G401.6 (cell line): ENCODE results near the gene DHX8.
"Not testable (repeated sequence)": the region's sequence is repeated elsewhere in the genome, so short reads cannot be mapped to it uniquely, and the experiment has no call there.

ENCODE experiments used
- FAIRE-seq: peaks from 2 replicates; lab custom pipeline; 2012; peaks lifted over from hg19 to GRCh38; lab: Jason Lieb, UNC

The DHX8 gene

DNA sequence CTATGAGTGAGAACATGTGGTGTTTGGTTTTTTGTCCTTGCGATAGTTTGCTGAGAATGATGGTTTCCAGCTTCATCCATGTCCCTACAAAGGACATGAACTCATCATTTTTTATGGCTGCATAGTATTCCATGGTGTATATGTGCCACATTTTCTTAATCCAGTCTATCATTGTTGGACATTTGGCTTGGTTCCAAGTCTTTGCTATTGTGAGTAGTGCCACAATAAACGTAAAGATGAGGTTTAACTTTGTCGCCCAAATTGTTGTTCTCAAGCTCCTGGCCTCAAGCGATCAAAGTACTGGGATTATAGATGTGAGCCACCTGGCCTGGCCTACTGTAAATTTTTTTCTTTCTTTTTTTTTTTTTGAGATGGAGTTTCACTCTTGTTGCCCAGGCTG, 21.2 kb upstream of the DHX8 start:
- FAIRE-seq: not testable (repeated sequence)

DNA sequence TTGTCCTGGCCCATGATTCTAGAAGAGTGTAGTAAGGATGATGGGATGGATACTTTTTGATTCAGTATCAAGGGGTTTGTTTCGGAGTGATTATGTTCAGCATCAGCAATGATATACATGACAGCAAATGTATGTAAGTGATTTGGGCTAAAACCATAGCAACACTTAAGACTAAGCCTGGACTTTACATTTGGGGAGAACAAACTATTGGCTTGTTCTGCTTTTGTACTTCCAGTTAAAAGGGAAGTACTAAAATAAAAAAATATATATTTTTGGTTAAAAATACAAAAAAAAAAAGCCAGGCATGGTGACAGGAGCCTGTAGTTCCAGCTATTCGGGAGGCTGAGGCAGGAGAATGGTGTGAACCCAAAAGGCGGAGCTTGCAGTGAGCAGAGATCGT, 20.5 kb upstream of the DHX8 start:
- FAIRE-seq: no peak

DNA sequence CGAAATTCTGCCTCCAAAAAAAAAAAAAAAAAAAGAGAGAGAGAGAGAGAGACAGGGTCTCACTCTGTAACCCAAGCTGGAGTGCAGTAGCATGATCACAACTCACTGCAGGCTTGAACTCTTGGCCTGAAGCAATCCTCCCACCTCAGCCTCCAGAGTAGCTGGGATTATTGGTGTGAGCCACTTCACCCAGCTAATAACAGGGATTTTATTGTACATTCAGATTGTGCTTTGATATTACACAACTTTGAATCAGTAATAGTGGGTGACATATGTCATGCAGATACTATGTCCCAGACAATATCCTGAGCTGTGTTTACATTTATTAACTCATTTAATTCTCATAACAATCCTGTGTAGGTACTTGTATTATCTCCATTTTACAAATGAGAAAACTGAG, 19.7 kb upstream of the DHX8 start:
- FAIRE-seq: no peak

DNA sequence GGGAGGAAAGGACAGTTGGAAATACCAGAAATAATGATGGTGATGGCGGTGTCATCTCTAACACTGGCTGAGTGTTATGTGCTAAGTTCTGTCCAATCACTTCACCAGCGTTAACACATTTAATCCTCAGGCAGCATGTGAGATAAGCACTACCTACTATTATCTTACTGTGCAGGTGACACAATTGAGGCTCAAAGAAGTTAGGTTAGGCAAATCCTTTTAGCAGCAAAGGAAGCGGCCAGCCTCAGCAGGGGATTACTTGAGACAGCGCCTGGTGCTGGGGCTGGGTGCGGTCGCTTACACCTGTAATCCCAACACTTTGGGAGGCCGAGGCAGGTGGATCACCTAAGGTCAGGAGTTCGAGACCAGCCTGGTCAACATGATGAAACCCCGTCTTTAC, 18.7 kb upstream of the DHX8 start:
- no peak for FAIRE-seq

DNA sequence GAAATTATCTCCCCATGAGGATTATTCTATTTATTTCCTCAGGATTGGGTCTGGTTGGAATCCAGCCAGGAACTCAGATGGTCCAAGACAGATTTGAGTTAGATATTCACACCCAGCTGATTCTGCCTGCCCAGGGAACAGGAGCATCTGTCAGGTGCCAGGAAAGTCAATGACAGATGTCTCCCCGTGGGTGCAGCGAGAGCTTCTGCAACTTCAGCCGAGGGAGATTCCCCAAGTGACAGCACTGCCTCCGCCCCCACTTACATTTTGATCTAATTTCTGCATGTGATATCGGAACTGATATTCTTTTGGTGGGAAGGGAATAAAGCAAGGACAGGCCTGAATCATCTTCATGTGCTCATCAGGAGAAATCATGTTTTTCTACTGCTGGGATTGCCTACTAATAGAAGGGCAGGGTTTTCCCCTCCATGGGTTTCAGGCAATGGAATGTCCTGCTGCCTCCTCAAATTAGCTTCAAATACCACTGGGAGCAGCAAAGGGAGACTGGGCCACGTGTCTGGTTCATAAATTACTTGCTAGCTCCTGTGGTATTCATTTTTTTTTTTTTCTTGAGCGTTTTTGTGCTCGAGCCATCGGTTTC, 15.7 kb upstream of the DHX8 start:
- FAIRE-seq: no peak

DNA sequence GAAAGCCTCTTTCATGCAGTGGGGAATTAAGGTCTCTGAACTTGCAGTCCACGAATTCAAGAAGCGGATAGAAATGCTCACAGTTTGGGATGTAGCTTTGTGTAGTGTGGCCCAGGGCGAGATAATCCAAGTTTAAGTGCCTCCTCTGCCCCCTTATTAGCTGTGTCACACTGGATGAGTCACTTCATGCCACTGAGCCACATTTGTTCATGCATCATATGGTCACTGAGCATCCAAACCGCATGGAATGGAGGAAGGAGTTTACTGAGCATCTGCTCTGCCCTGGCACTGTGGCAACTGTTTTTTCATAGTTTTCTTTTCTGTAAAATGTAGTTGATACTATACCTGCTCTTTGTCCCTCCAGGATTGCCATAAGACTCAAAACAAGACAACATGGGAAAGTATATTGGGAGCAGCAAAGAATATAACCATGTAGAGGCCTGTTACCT, 15.1 kb upstream of the DHX8 start:
- no peak for FAIRE-seq

DNA sequence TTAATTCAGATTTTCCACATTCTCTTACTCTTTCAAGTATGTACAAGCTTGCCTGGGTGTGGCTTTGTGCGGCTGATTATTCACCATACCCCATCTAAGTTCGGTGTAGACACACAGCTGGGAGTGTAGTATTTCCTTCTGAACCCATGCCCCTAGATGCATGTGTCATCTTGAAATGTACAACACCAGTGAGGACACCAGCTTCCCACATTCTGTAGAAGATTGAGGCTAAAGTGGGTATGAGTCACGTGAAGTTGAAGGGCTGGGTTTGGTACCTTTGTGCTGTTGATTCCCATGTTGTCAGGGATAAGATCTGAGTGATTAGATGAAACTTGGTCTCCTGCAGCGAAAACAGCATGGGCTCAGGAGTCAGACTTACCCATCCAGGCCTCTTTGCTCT, 14.6 kb upstream of the DHX8 start:
- no peak for FAIRE-seq

DNA sequence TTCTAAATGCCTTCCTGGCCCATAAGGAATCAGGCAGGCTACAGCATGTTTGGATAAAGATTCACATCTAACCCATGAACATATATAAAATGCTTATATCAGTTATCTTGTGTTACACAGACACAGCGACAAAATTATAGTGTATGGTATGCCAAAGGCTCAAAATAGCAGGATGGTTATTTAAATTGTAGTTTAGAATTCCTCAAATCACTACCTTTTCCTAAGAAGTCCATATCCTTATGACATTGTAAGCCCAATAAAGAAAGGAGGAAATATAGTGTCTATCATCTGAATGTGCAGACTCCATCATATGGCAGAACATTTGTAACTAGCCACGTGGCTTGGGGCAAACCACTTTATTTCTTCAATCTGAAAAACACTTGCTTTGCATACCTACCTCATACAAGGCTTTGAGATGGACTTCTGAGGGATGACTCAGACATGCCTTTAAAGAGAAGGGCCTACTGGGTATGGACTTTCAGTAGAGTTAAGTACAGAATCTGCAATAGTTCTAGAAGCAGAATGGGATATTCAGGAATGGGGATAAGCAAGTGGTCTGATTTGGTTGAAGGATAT, 12.1 kb upstream of the DHX8 start:
- FAIRE-seq: no peak

DNA sequence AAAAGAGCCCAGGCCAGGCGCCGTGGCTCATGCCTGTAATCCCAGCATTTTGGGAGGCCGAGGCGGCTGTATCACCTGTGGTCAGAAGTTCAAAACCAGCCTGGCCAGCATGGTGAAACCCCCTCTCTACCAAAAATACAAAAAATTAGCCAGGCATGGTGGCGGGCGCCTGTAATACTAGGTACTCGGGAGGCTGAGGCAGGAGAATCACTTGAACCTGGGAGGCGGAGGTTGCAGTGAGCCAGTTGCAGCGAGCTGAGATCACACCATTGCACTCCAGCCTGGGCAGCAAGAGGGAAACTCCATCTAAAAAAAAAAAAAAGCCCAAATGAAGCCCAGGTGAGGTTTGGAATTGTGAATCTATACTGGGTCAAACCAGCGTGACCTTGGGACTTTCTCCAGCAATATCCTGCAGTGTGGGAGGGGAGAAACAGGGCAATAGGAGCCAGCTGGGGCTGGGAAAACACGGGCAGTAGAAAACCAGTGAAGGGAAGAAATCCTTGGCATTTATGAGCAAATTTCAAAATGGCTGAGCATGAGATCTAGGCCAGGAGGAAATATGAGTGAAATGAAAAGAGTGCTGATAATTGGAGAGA, 8.2 kb upstream of the DHX8 start:
- no peak for FAIRE-seq

DNA sequence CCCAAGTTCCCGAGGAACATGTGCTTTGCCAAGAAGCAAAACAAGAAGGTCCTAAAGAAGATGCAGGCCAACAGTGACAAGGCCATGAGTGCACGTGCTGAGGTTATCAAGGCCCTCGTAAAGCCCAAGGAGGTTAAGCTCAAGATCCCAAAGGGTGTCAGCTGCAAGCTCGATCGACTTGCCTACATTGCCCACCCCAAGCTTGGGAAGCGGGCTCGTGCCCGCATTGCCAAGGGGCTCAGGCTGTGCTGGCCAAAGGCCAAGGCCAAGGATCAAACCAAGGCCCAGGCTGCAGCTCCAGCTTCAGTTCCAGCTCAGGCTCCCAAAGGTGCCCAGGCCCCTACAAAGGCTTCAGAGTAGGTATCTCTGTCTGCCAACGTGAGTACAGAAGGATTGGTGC, 7.5 kb upstream of the DHX8 start:
- FAIRE-seq: not testable (repeated sequence)

DNA sequence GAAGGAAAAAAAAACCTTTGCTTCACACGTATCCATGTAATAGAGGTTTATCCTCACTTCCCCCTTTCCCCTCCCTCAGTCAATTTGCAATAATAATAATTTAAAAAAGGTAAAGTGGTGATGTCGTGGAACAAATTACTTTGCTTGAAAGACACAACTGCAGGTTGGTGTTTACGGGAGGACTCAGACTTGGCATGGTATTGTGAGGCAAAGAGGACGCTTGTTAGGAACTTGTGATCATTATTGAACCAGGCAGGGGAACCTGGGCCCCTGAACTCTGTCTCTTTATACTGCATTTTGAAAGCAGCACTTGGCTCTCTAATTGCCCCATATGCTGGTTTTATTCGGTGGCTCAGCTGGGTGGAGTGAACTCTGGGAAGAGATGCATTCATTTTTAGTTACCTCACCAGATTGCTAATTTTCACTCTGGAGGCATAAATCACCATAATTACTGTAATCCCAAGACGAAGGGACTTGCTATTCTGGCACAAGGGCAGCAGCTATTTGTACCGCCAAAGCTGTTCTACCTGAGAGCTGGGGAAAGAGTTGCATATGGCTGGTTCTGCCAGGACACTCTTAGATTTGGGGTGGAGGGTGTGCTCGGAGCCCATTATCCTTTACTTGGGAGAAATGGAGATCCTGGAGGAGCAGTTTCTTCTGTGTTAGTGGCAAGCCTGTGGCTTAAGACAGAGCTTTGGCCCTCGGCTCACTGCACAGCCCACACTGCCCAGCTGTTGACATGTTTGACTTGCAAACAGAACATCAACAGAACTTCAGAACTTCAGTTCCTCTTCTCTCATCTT, 5.7 kb upstream of the DHX8 start:
- FAIRE-seq: no peak

DNA sequence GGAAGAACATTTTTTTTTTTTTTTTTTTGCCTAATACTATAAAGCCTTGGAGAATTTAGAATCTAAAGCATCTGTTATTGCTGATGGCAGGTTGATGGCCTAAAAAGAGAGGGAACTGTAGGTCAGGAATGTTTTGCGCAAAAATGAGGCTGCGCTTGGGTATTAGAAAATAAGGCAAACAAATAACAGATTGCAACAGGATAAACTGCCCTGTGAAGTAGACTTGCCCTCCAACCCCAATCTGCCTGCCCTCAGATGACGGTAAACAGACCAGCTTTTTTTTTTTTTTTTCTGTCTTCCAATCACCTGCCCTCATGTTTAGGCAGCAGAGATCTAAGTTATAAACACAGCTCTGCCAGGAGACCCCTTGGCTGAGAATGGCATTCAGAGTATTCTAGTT, 3.8 kb upstream of the DHX8 start:
- FAIRE-seq: no peak

DNA sequence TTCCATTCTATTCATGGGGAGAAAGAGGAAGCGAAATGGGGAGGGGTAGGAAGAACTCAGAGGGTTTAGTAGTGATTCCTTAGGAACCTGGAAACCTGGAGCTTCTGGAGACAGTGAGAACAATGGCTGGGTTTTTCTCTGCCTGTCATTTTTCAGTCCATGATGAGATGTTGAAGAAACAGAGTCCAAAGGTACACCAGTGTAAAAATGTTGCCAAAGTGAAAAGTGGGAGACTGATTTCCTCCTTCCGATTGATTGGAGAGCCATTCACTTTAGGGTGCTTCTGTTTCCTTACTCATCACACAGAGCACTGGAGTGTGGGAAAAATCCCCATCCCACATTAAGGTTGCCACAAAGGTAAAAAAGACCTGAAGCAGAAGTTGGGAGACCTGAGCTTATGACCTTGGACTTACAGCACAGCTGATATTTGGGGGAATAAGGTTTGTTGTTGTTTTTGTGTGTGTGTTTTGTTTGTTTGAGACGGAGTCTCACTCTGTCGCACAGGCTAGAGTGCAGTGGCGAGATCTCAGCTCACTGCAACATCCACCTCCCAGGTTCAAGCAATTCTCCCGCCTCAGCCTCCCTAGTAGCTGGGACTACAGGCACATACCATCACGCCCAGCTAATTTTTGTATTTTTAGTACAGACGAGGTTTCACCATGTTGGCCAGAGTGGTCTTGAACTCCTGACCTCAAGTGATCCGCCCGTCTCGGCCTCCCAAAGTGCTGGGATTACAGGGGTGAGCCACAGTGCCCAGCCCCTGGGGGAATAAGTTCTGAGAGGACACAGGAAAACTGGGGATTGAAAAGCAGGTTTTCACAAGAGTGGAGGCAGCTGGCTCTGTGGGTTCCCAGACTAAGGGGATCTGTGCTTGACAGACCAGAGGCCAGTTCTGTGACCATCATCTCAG, 1.4 kb upstream of the DHX8 start:
- FAIRE-seq: no peak

DNA sequence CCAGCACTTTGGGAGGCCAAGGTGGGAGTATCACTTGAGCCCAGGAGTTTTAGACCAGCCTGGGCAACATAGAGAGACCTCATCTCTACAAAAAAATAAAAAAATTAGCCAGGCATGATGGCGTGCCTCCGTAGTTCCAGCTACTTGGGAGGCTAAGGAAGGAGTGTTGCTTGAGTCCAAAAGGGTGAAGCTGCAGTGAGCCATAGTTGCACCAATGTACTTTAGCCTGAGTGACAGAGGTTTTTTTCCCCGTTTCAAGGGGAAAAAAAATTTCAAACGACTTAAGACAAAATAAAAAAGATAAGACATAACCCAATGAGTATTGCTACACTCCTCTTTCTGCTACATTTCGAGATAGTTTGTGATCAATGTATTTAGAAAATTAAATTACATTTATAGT, 6.8 kb downstream of the DHX8 start:
- no peak for FAIRE-seq

DNA sequence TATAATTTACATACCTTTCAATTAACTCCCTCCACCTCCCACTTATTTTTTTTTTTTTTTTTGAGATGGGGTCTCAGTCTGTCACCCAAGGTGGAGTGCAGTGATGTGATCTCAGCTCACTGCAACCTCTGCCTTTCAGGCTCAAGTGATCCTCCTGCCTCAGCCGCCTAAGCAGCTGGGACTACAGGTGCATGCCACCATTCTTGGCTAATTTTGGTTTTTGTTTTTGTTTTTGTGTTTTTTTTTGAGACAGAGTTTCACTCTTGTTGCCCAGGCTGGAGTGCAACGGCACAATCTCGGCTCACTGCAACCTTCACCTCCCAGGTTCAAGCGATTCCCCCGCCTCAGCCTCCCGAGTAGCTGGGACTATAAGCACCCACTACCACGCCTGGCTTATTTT, 25.7 kb downstream of the DHX8 start:
- FAIRE-seq: not testable (repeated sequence)

DNA sequence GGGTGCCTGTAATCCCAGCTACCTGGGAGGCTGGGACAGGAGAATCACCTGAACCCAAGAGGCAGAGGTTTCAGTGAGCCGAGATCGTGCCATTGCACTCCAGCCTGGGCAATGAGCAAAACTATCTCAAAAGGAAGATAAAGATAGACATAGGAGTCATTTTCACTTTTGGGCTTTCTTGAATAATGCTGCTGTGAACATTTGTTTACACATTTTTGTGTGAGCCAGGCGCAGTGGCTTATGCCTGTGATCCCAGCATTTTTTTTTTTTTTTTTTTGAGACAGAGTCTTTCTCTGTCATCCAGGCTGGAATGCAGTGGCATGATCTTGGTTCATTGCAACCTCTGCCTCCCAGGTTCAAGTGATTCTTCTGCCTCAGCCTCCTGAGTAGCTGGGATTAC, 27.4 kb downstream of the DHX8 start:
- not testable (repeated sequence) for FAIRE-seq

DNA sequence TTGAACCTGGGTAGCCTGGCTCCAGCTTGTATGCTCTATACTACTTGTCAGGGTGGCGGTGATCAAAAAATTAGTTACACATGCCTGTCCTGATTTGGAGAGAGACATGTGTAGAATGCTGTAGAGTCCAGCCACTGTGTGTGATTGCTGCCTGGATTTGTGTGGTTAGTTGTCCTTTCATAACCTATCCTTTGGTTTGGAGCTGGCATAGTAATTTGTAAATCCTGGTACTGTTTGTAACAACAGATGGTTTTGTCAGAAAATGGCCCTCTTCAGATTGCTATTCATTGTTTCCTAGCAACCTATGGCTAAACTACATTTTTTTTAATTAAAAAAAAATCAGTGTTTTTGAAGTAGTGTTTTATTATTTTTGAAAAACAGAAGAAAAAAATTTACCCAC, 31.9 kb downstream of the DHX8 start:
- FAIRE-seq: no peak

DNA sequence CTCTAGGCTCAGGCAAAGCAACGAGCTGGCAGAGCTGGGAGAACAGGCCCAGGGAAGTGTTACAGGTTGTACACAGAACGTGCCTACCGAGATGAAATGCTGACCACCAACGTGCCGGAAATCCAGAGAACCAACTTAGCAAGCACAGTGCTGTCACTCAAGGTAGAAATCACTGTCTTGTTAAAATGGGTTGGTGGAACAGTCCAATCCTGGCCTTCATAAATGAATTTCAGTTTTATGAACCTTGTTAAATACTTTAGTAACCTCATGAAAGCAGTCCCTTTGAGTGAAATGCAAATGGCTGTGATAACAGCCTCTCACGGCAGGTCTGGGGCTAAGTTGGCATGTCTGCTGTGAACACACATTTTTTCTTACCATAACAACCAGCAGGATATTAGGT, 33.4 kb downstream of the DHX8 start:
- FAIRE-seq: no peak

DNA sequence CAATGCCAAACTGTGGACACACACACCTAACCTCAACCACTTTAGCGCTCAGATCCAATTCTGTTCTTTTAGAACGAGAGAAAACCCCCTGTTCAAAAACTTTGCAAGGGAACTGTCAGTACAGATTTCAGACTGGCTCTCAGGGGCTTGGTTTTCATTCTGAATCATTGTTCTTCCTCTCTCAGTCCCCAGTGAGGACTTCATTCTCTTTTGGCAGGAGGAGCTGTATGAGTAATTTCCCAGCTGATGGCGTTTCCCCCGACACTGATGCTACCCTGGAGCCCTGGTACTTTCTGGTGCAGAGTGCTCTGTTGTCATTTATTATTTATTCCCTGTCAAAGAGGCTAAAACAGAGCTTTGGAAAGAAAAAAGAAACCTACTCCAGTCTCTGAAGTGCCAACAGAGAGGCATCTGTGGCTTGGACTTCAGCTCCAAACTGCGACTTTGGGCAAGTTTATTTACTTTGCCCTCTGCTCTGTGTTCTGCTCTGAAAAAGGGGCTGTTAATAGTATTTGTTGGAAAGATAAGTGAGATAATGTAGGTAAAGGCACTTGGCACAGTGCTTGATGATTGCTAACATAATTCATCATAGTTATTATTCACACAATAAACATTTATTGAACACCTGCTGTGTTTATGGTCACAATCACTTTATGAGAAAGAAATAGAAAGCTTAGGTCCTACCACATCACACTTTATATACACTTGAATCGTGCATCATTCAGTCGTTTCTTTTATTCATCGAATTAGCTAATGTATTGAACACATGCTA, 34.0 kb downstream of the DHX8 start:
- no peak for FAIRE-seq

DNA sequence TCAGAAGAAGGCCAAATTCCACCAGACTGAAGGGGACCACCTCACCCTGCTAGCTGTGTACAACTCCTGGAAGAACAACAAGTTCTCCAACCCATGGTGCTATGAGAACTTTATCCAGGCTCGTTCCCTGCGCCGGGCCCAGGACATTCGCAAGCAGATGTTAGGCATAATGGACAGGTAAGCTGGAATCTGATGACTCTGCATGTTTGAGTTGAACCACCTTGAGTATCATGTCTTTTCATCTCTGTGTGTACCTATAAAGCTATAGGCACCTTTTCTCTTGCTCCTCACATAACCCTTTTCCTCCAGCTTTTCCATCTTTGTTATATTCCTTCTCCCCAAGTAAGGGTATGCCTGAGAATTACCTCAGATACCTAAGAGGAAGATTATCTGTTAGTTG, 37.6 kb downstream of the DHX8 start:
- no peak for FAIRE-seq

DNA sequence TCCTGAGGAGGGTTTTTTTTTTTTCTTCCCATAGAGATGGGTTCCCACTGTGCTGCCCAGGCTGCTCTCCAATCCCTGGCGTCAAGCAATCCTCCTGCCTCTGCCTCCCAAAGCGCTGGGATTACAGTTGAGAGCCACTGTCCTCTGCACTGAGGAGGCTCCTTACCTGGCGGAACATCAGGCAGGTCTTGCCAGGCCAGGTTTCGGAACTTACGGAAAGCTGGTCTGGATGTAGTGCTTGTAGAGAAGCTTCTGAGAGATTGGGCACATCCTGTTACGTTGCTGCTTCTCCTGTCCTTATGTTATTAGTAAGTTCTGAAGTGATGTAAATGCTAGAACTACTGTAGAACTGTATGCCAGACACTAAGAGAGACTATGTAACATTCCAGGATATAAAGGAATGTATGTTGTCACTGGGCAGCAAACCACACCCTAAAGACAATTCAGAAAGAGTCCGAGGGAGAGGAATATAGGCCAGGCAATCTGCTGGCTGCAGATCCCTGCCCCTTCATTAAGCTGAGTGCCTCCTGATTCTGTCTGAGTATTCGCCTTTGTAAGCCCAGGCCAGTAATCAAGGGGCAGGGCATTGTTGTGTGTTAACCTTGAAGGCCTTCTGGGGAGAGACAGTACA, 41.3 kb downstream of the DHX8 start:
- FAIRE-seq: no peak
